Left forelimb (tissue), 1 donor: ENCODE results near the gene SLC15A5.

Experiments
- DNase-seq: peaks from one replicate; pipeline ENCODE4 v3.0.0-alpha.2; 2018; ENCODE audit warnings: low spot score

SLC15A5 gene

GRCh38 chr12:16174282-16174681 is 103.2 kb downstream of the SLC15A5 start:
- no peak for DNase-seq

- DNase-seq = no peak
Observed at GRCh38 chr12:16171348-16171747, 106.1 kb downstream of the SLC15A5 start.

- DNase-seq = no peak
Observed at GRCh38 chr12:16168078-16168477, 109.4 kb downstream of the SLC15A5 start.

DNA sequence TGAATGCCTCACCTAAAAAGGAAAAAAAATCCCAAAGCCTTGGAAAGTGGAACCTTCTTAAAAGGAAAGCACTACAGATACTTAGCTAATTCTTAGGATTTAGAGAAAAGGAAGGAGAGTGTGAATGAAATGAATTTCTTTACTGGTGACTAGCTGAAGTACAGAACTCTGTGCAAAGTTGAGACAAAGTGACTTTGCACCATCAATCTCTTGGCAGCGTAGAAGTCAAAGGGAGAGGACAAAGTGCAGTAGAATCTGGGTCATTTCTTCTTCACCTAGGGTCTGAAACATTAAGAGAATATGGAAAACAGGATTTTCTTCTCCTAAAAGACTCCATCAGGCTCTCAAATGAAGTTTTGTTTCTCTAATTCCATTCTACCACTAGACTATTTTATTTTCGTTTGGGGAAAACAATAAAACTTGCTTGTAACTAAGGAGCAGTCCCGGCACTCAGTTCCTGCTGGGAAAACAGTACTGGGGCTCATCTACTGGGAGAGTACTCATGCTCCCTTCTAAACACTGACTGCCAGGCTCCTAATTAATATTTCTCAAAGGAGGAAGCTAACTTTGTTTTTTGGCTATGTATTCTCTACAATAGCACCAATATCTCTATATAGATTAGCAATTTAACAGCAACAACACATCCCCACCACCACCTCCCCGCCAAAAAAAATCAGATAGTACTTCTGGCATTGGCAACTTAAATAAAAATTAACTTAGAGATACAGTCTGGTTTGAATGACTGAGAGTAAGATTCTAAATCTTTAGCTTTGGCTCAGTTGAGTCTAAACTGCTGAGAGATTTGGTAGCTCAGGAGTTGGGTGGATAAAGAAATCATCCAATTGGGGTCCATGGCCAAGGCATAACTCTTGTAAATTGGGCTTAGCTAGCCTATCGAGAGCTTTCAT is 110.7 kb downstream of the SLC15A5 start:
- no peak for DNase-seq

- DNase-seq = no peak
Observed at GRCh38 chr12:16165506-16165905, 112.0 kb downstream of the SLC15A5 start.

DNA sequence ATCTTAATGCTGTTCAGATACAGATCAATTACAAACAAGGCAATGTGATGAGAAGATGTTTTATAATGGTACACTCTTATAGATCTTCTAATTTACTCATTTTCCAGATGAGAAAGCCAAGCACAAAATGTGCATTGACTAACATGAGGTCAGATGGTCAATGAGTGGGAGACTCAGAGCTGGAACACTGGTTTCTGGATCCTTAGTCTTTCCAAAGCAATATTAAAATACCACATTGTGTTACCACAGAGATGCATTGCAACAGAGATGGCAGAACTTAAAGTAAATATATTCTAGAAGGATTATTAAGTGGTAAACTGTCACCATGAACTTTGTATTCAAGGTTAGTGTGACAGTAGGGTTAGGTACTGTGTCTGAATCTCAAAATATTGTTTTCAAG is 113.6 kb downstream of the SLC15A5 start:
- no peak for DNase-seq

DNA sequence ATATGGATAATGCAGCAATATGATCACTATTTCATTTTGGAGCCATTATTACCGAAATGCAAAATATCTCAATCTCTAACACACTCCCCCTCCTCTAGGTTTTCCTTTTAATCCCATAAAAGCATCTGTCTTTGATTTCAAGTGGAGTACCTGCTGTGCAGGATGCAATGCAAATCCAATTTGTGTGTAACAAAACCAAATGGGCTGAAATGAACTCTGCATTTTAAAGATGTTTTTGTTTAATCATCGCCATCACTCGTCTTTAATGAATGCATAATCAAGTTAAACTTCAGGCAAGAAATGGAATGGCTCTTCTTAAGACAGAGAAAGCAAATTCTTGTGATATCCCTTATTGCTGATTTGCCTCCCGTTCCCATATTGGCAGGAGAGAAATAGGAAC is 114.3 kb downstream of the SLC15A5 start:
- DNase-seq = no peak

DNA sequence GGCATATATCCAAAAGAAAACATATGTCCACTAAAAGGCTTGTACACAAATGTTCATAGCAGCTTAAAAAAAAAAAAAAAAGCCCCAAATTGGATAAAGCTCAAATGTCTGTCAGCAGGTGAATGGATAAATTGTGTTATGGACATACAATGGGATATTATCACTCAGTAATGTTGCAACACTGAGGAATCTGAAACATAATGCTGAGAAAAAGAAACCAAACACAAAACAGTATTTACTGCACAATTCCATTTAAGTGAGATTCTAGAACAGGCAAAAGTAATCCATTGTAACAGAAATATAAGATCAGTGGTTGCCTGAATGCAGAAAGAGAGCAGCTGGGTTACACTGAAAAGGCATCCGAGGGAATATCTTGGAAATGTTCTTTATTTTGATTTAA is 117.9 kb downstream of the SLC15A5 start:
- DNase-seq = no peak

DNA sequence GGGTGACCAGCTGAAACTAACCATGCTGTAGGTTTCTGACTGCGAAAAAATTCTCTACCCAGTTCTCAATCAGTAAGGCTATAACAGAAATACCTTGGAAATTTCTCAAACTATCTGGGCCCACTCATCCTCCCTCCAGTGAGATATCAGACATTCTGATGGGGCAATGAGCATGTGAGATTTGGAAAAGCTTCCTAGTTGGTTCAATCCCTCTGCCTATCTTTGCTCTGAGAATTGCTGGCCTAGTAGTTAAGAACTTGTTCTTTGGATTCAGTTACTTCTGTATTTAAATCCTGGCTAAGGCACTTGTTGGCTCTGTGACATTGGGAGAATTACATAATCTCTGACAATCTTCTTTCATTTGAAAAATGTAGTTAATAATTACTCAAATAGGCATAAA is 119.4 kb downstream of the SLC15A5 start:
- DNase-seq = no peak

GRCh38 chr12:16155938-16156337 is 121.5 kb downstream of the SLC15A5 start:
- DNase-seq = no peak

DNA sequence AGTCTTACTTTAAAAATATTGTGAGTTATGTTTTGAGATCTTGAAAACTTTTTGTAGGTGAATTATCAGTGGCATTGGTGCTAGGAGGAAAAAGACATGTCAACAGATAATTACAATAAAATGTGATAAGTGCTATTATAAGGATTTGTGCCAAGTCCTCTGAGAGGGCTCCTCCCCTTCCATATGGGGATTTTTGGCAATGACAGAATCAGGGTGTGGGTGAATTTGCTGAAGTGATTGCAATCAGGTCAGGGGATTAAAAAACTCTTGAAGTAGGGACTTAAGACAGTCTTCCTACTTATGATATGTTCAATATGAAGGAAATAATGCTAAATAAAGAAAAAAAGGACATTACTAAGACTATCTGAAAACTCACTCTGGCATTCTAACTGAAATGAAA is 122.5 kb downstream of the SLC15A5 start:
- DNase-seq = no peak

- DNase-seq = no peak
Observed at GRCh38 chr12:16152885-16153673, 124.4 kb downstream of the SLC15A5 start.

GRCh38 chr12:16150276-16150675 is 127.2 kb downstream of the SLC15A5 start:
- DNase-seq = no peak

GRCh38 chr12:16148938-16149337 is 128.5 kb downstream of the SLC15A5 start:
- DNase-seq = no peak
